ENCODE data around the gene SUDS3.

SUDS3 gene

GRCh38 chr12:118448341-118448740 is 72.0 kb downstream of the SUDS3 start:
- Histone ChIP-seq H3K9me2 (ENCODE audit: low read depth, low read length) (no peaks in the 10 kb centered on the region), H3K36me3 (ENCODE audit: insufficient read depth, low read length) (no peaks in the 10 kb centered on the region), H4K20me1 (ENCODE audit: insufficient read depth, low read length) (no peaks in the 10 kb centered on the region), H3K4me1 (ENCODE audit: insufficient read depth, low read length, severe bottlenecking) (no peaks in the 10 kb centered on the region), H3K27ac (ENCODE audit: low read depth, low read length, poor library complexity, severe bottlenecking) (no peak overlapping the region), H3K4me3 (ENCODE audit: low read depth, low read length, poor library complexity, severe bottlenecking) (no peak overlapping the region), H3K9me3 (ENCODE audit: low read length) (no peaks in the 10 kb centered on the region), H3K27me3 (ENCODE audit: insufficient read depth, low read length) (no peaks in the 10 kb centered on the region; the same call in 1 of the 2 replicates), H3K79me2 (ENCODE audit: insufficient read depth, low read length) (no peaks in the 10 kb centered on the region), H3K9ac (ENCODE audit: low read length) (no peak overlapping the region), H3K4me2 (ENCODE audit: low read length) (no peak overlapping the region), H2AFZ (ENCODE audit: low read length) (no peak overlapping the region), H3F3A (ENCODE audit: insufficient read depth, low read length) (no peaks in the 10 kb centered on the region)
- TF ChIP-seq EZH2 (IDR thresholded peaks at IDR 0.05; ENCODE audit: borderline replicate concordance, low read length), result no peak
- no peak for TF ChIP-seq CTCF (IDR thresholded peaks at IDR 0.05; ENCODE audit: low read length)

- no peak overlapping the region for H3K9ac ChIP-seq (ENCODE audit: low read length)
- no peaks in the 10 kb centered on the region for H3K9me2 ChIP-seq (ENCODE audit: low read depth, low read length)
- H2AFZ ChIP-seq (ENCODE audit: low read length), result no peak overlapping the region
- H4K20me1 ChIP-seq (ENCODE audit: insufficient read depth, low read length), result no peaks in the 10 kb centered on the region
- H3K4me2 ChIP-seq (ENCODE audit: low read length), result no peak overlapping the region
- H3K79me2 ChIP-seq (ENCODE audit: insufficient read depth, low read length), result no peaks in the 10 kb centered on the region
- H3F3A ChIP-seq (ENCODE audit: insufficient read depth, low read length), result no peaks in the 10 kb centered on the region
- H3K4me1 ChIP-seq (ENCODE audit: insufficient read depth, low read length, severe bottlenecking), result no peaks in the 10 kb centered on the region
- H3K9me3 ChIP-seq (ENCODE audit: low read length), result no peaks in the 10 kb centered on the region
- H3K36me3 ChIP-seq (ENCODE audit: insufficient read depth, low read length), result no peaks in the 10 kb centered on the region
- TF ChIP-seq CTCF (IDR thresholded peaks at IDR 0.05; ENCODE audit: low read length) (no peak), EZH2 (IDR thresholded peaks at IDR 0.05; ENCODE audit: borderline replicate concordance, low read length) (no peak)
- no peaks in the 10 kb centered on the region; the same call in 1 of the 2 replicates for H3K27me3 ChIP-seq (ENCODE audit: insufficient read depth, low read length)
- H3K4me3 ChIP-seq (ENCODE audit: low read depth, low read length, poor library complexity, severe bottlenecking), result no peak overlapping the region
- no peak overlapping the region for H3K27ac ChIP-seq (ENCODE audit: low read depth, low read length, poor library complexity, severe bottlenecking)
Measured at GRCh38 chr12:118455327-118455726, 79.0 kb downstream of the SUDS3 start.

- Histone ChIP-seq H3K4me3 (ENCODE audit: low read depth, low read length, poor library complexity, severe bottlenecking) (no peak overlapping the region), H3K27ac (ENCODE audit: low read depth, low read length, poor library complexity, severe bottlenecking) (no peak overlapping the region), H2AFZ (ENCODE audit: low read length) (no peak overlapping the region), H3K4me2 (ENCODE audit: low read length) (no peak overlapping the region), H3K9ac (ENCODE audit: low read length) (no peak overlapping the region), H4K20me1 (ENCODE audit: insufficient read depth, low read length) (no peaks in the 10 kb centered on the region), H3K9me3 (ENCODE audit: low read length) (no peaks in the 10 kb centered on the region), H3K4me1 (ENCODE audit: insufficient read depth, low read length, severe bottlenecking) (no peaks in the 10 kb centered on the region), H3K36me3 (ENCODE audit: insufficient read depth, low read length) (no peaks in the 10 kb centered on the region), H3K9me2 (ENCODE audit: low read depth, low read length) (no peaks in the 10 kb centered on the region), H3K79me2 (ENCODE audit: insufficient read depth, low read length) (no peaks in the 10 kb centered on the region), H3F3A (ENCODE audit: insufficient read depth, low read length) (no peaks in the 10 kb centered on the region), H3K27me3 (ENCODE audit: insufficient read depth, low read length) (no peaks in the 10 kb centered on the region; the same call in 1 of the 2 replicates)
- TF ChIP-seq EZH2 (IDR thresholded peaks at IDR 0.05; ENCODE audit: borderline replicate concordance, low read length) (no peak), CTCF (IDR thresholded peaks at IDR 0.05; ENCODE audit: low read length) (no peak)
Measured at GRCh38 chr12:118456741-118457140, 80.4 kb downstream of the SUDS3 start.

Data from OCI-LY1 (cell line).